Posterior cingulate gyrus (tissue), 11 donors: ENCODE measurements around the gene HHAT.

Experiments
- DNase-seq, 10 donors: peaks; one replicate each; pipeline versions ENCODE4 v3.0.0 to v3.0.0-alpha.2; 2020 to 2021; ENCODE audit warnings: mixed read lengths in 3 of 10
- intact Hi-C: fragments of 100-400 bp; cut with DNase I; formaldehyde crosslinking; loops from one replicate; pipeline ENCODE4 v1.15.1; 2023

Gene HHAT

GRCh38 chr1:210313046-210313595, 15.6 kb upstream of the HHAT start:
- intact Hi-C loops, result loop anchor here (5.0 kb wide), 1 partner anchor 451 kb away; no protein-coding TSS in a partner anchor
- DNase-seq, result no peak

GRCh38 chr1:210313921-210314320, 14.8 kb upstream of the HHAT start:
- no peak for DNase-seq
- intact Hi-C loops, result loop anchor here (5.0 kb wide), 1 partner anchor 452 kb away; no protein-coding TSS in a partner anchor

- no peak for DNase-seq
- intact Hi-C loops, result no loop called here
These were observed 13.2 kb upstream of the HHAT start for GRCh38 chr1:210315529-210315928.

GRCh38 chr1:210321131-210321530, 7.6 kb upstream of the HHAT start:
- no peak for DNase-seq
- intact Hi-C loops, result no loop called here

GRCh38 chr1:210321552-210321951, 7.2 kb upstream of the HHAT start:
- intact Hi-C loops, result no loop called here
- no peak for DNase-seq

- DNase-seq, result no peak
- intact Hi-C loops, result no loop called here
These were observed 4.7 kb upstream of the HHAT start for GRCh38 chr1:210323957-210324356.

GRCh38 chr1:210325026-210325670, 3.6 kb upstream of the HHAT start:
- intact Hi-C loops, result no loop called here
- no peak for DNase-seq

- DNase-seq, result peak in 1 of 10 donors; percentile 65
- intact Hi-C loops, result no loop called here
These were observed 513 bp upstream of the HHAT start for GRCh38 chr1:210328032-210328745.

- DNase-seq, result peak in 1 of 10 donors; percentile 61
- intact Hi-C loops, result no loop called here
These were observed 1.7 kb downstream of the HHAT start for GRCh38 chr1:210330279-210330866.

GRCh38 chr1:210332233-210332632, 3.5 kb downstream of the HHAT start:
- no peak for DNase-seq
- intact Hi-C loops, result no loop called here

- no peak for DNase-seq
- intact Hi-C loops, result no loop called here
These were observed 4.2 kb downstream of the HHAT start for GRCh38 chr1:210332719-210333398.

GRCh38 chr1:210335001-210335400, 6.3 kb downstream of the HHAT start:
- intact Hi-C loops, result no loop called here
- DNase-seq, result no peak

- intact Hi-C loops, result no loop called here
- no peak for DNase-seq
These were observed 7.7 kb downstream of the HHAT start for GRCh38 chr1:210336362-210336761.

- intact Hi-C loops, result no loop called here
- DNase-seq, result no peak
These were observed 10.8 kb downstream of the HHAT start for GRCh38 chr1:210339500-210339899.

GRCh38 chr1:210340311-210340710, 11.6 kb downstream of the HHAT start:
- intact Hi-C loops, result no loop called here
- DNase-seq, result no peak

- DNase-seq, result no peak
- intact Hi-C loops, result no loop called here
These were observed 12.1 kb downstream of the HHAT start for GRCh38 chr1:210340841-210341240.

GRCh38 chr1:210342986-210343780, 14.5 kb downstream of the HHAT start:
- DNase-seq, result no peak

GRCh38 chr1:210344706-210345105, 16.0 kb downstream of the HHAT start:
- no peak for DNase-seq
- intact Hi-C loops, result no loop called here

More at GRCh38 chr1:210342986-210343780, 14.5 kb downstream of the HHAT start:
- intact Hi-C loops, result no loop called here

- peak in 3 of 10 donors; percentile 50 to 86 (median 84) for DNase-seq
- intact Hi-C loops, result no loop called here
These were observed 18.4 kb downstream of the HHAT start for GRCh38 chr1:210347112-210347511.

GRCh38 chr1:210351496-210351895, 22.8 kb downstream of the HHAT start:
- DNase-seq, result no peak
- intact Hi-C loops, result no loop called here
